GM19452 (cell line): ENCODE data around the gene SLC7A7.
"Not testable (repeated sequence)": the region's sequence is repeated elsewhere in the genome, so short reads cannot be mapped to it uniquely, and the experiment has no call there.

ENCODE experiments used
- ATAC-seq: cut with Tn5 transposase; IDR thresholded peaks from one replicate; pipeline ENCODE4 v1.9.1; 2021; ENCODE audit not compliant: unreplicated experiment

Gene SLC7A7

GRCh38 chr14:22764382-22764781 lies 50.9 kb downstream of the SLC7A7 start:
- ATAC-seq: no peak

- no peak for ATAC-seq
Observed at GRCh38 chr14:22761734-22762133, 53.5 kb downstream of the SLC7A7 start.

GRCh38 chr14:22757972-22758650 lies 57.1 kb downstream of the SLC7A7 start:
- ATAC-seq: not testable (repeated sequence)

- no peak for ATAC-seq
Observed at GRCh38 chr14:22753586-22753985, 61.6 kb downstream of the SLC7A7 start.

- ATAC-seq: no peak
Observed at GRCh38 chr14:22752422-22752821, 62.8 kb downstream of the SLC7A7 start.

- ATAC-seq: no peak
Observed at GRCh38 chr14:22748631-22749068, 66.6 kb downstream of the SLC7A7 start.

- no peak for ATAC-seq
Observed at GRCh38 chr14:22748206-22748605, 67.0 kb downstream of the SLC7A7 start.

GRCh38 chr14:22747769-22748168 lies 67.5 kb downstream of the SLC7A7 start:
- ATAC-seq: no peak

GRCh38 chr14:22740020-22740419 lies 75.2 kb downstream of the SLC7A7 start:
- ATAC-seq: no peak

GRCh38 chr14:22739423-22739822 lies 75.8 kb downstream of the SLC7A7 start:
- ATAC-seq: no peak

- ATAC-seq: peak; percentile 67
Observed at GRCh38 chr14:22737052-22737451, 78.2 kb downstream of the SLC7A7 start.

- not testable (repeated sequence) for ATAC-seq
Observed at GRCh38 chr14:22736384-22736783, 78.9 kb downstream of the SLC7A7 start.

- no peak for ATAC-seq
Observed at GRCh38 chr14:22735096-22735495, 80.1 kb downstream of the SLC7A7 start.

- ATAC-seq: no peak
Observed at GRCh38 chr14:22733829-22734228, 81.4 kb downstream of the SLC7A7 start.

- ATAC-seq: not testable (repeated sequence)
Observed at GRCh38 chr14:22732062-22732461, 83.2 kb downstream of the SLC7A7 start.

- no peak for ATAC-seq
Observed at GRCh38 chr14:22726012-22726411, 89.2 kb downstream of the SLC7A7 start.

- not testable (repeated sequence) for ATAC-seq
Observed at GRCh38 chr14:22725374-22725773, 89.9 kb downstream of the SLC7A7 start.

GRCh38 chr14:22724847-22725246 lies 90.4 kb downstream of the SLC7A7 start:
- not testable (repeated sequence) for ATAC-seq

- no peak for ATAC-seq
Observed at GRCh38 chr14:22723815-22724214, 91.4 kb downstream of the SLC7A7 start.
